ENCODE measurements around the gene DGAT2. TPM values are rescaled to one million over a fixed set of nuclear protein-coding genes. Genes with fewer than 3 reads are reported as not detected.

Gene DGAT2
- total RNA-seq: 100 to 1,000 TPM in 5 of 6 experiments, 10 to 100 TPM in 1; 33.1 to 166 (median 124) TPM
- long read RNA-seq, transcript DGAT2-201 (8 exons, 2,453 nt): major isoform, 10 of 17 reads
- long read RNA-seq, partial matches to known transcripts: 3 of 17 reads
- long read RNA-seq, other reads (novel, unspliced or antisense): 2 of 17 reads

GRCh38 chr11:75768112-75768908 is at the start of gene DGAT2:
Gene DGAT2 (plus strand): TSS chr11:75768778. CDS start chr11:75768992, 214 bp downstream.
- ATAC-seq: peak; percentile 81 to 90 (median 86)
- DNase-seq: peak; percentile 85 to 90 (median 90)
- no peaks in the 10 kb centered on the region for H3K27me3 ChIP-seq
- H3K4me3 ChIP-seq: peak within 1 kb of the TSS; percentile 72 to 98 (median 87)
- TF ChIP-seq CTCF (IDR thresholded peaks at IDR 0.05): peak; percentile 44 to 65 (median 58)
- peak; percentile 89 for TF ChIP-seq POLR2A (IDR thresholded peaks at IDR 0.05)
- H3K4me1 ChIP-seq: peaks cover 0 to 24% (median 5%) of the 10 kb centered on the region in 4 donors
- no peaks in the 10 kb centered on the region for H3K9me3 ChIP-seq
- WGBS (ENCODE audit: insufficient coverage, low coverage, low lambda C conversion rate, missing lambda C conversion rate): 1% methylated on average over 22 of the region's 66 CpGs
- no peaks in the 10 kb centered on the region for H3K36me3 ChIP-seq
- H3K27ac ChIP-seq: peak within 1 kb of the TSS; percentile 81 to 99 (median 97)
- intact Hi-C loops (cut with DNase I): loop anchor here (5.0 to 10.0 kb wide), 2 partner anchors 46 to 64 kb away; no protein-coding TSS in a partner anchor

- intact Hi-C loops (cut with DNase I): loop anchor here in 1 of 2 donors (5.0 kb wide), 1 partner anchor 48 kb away; the partner anchor contains the start of gene DGAT2
These were observed 49.0 kb upstream of the DGAT2 start for GRCh38 chr11:75719340-75720239.

GRCh38 chr11:75720639-75721038 is 47.9 kb upstream of the DGAT2 start:
- no peak for ATAC-seq
- H3K9me3 ChIP-seq: no peaks in the 10 kb centered on the region
- peaks cover 0 to 4% (median 0%) of the 10 kb centered on the region in 4 donors for H3K36me3 ChIP-seq
- no peak for DNase-seq
- peak overlapping the region; percentile 3 to 72 (median 54) for H3K4me3 ChIP-seq
- 30% methylated on average over 6 of the region's 6 CpGs for WGBS (ENCODE audit: insufficient coverage, low coverage, low lambda C conversion rate, missing lambda C conversion rate)
- TF ChIP-seq CTCF (IDR thresholded peaks at IDR 0.05): no peak
- TF ChIP-seq POLR2A (IDR thresholded peaks at IDR 0.05): no peak
- intact Hi-C loops (cut with DNase I): loop anchor here in 1 of 2 donors (5.0 kb wide), 1 partner anchor 47 kb away; the partner anchor contains the start of gene DGAT2
- H3K27ac ChIP-seq: peak overlapping the region in 2 of 3 donors; percentile 80 to 84
- H3K27me3 ChIP-seq: no peaks in the 10 kb centered on the region
- H3K4me1 ChIP-seq: peaks cover 0 to 50% (median 14%) of the 10 kb centered on the region in 4 donors

More at GRCh38 chr11:75719340-75720239, 49.0 kb upstream of the DGAT2 start:
- Histone ChIP-seq H3K9me3 (no peaks in the 10 kb centered on the region), H3K27ac (peak overlapping the region; percentile 37 to 84 (median 80)), H3K4me1 (peaks cover 0 to 41% (median 14%) of the 10 kb centered on the region in 4 donors), H3K36me3 (peaks cover 0 to 4% (median 0%) of the 10 kb centered on the region in 4 donors), H3K4me3 (peak overlapping the region; percentile 3 to 72 (median 54)), H3K27me3 (no peaks in the 10 kb centered on the region)
- TF ChIP-seq POLR2A (IDR thresholded peaks at IDR 0.05) (peak; percentile 84), CTCF (IDR thresholded peaks at IDR 0.05) (no peak)
- DNase-seq (peak; percentile 71 to 93 (median 89)), ATAC-seq (peak; percentile 64 to 82 (median 71))
- 40% methylated on average over 11 of the region's 14 CpGs for WGBS (ENCODE audit: insufficient coverage, low coverage, low lambda C conversion rate, missing lambda C conversion rate)

Measured in right lobe of liver (tissue), 6 donors.